GM13976 (cell line): ENCODE data around the gene DCC.

Experiments used
- DNase-seq: peaks from one replicate; pipeline ENCODE4 v3.0.0; 2012; ENCODE audit warnings: low spot score
- in situ Hi-C: fragments of 300-500 bp; cut with MboI; formaldehyde crosslinking; loops from one replicate; pipeline ENCODE4 v1.12.0; 2022; ENCODE audit warnings: low sequenced_read_pairs, mixed read lengths, inconsistent platforms; ENCODE audit not compliant: unreplicated experiment
- TF ChIP-seq, protein P1 (sequence below): IDR thresholded peaks from 2 replicates; pipeline ENCODE4 v1.5.1; 2012; ENCODE audit warnings: borderline replicate concordance, mild to moderate bottlenecking; ENCODE audit not compliant: insufficient read depth; ENCODE audit errors: extremely low read depth, missing control alignments, control extremely low read depth

Gene DCC

DNA sequence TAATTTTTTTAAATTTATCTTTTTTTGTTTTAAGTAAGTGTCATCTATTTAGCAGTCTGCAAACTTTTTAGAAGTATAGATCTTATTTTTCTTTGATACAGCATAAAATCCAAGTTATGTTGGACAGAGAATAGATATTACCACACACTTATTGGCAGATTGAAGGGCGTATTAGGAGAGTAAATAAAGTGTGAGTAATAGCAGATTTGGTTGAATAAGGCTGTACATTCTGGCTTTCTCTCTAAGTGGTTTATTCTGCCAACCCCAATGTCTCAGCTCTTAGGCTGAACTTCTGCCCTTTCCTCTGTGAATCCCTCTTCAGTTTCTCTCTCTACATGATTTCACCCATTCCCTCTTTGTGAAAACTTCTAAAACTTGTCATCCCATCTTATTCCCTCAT lies 651.2 kb downstream of the DCC start:
- no peak for DNase-seq
- in situ Hi-C loops, result no loop called here
- TF ChIP-seq, protein P1, sequence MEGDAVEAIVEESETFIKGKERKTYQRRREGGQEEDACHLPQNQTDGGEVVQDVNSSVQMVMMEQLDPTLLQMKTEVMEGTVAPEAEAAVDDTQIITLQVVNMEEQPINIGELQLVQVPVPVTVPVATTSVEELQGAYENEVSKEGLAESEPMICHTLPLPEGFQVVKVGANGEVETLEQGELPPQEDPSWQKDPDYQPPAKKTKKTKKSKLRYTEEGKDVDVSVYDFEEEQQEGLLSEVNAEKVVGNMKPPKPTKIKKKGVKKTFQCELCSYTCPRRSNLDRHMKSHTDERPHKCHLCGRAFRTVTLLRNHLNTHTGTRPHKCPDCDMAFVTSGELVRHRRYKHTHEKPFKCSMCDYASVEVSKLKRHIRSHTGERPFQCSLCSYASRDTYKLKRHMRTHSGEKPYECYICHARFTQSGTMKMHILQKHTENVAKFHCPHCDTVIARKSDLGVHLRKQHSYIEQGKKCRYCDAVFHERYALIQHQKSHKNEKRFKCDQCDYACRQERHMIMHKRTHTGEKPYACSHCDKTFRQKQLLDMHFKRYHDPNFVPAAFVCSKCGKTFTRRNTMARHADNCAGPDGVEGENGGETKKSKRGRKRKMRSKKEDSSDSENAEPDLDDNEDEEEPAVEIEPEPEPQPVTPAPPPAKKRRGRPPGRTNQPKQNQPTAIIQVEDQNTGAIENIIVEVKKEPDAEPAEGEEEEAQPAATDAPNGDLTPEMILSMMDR, result no peak

DNA sequence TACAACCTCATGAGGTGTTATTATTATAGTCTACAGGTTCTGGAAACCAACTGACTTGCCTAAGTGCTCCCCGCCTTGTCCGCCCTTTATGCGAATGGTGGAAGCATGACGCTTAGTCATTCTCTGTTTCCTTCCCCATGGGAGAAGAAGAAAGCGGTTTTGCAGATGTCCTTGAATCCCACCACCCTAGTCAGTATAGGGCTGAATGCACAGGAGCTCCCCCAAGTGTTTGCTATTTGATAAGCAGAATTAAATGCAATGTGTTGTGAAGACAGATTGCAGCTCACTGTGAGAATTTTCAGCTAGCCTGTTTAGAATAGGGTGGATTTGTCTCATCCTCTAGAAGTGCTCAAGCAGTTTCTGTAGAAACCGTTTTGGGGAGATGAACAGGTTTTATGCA lies 652.0 kb downstream of the DCC start:
- TF ChIP-seq, protein P1, result no peak
- in situ Hi-C loops, result no loop called here
- DNase-seq, result no peak

DNA sequence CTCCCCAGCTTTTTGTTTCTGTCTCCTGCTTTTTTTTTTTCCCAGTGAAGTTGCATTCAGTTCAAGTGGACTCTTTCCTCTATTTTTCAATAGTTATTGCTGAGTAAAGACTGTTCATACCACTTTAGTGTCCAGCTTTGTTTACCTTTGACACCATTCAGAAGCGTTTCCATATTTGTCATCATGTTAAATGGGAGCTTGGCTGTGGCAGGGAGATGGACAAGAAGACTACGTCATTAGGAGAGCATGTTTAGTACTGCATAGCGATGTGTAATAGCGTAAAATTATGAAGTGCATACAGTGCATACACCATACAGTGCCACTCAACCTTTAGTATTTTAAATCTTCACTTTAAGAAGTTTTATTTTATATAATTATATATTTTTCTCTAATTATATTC lies 655.9 kb downstream of the DCC start:
- DNase-seq, result no peak
- TF ChIP-seq, protein P1, result no peak
- in situ Hi-C loops, result no loop called here

DNA sequence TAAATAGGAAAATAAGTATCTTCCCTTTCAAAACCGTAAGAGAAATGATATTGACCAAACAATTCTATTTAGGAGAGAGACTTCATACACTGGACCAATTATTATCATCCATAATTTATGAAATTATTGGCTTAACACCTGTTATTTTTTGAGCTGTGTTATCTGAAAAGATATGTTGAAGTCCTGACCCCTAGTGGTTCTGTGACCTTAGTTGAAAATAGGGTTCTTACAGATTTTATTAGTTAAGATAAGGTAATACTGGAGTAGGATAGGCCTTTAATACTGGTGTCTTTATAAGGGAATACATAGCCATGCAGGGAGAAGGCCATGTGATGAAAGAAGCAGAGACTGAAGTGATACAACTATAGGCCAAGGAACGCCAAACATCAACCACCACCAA lies 659.6 kb downstream of the DCC start:
- DNase-seq, result no peak
- TF ChIP-seq, protein P1, result no peak
- in situ Hi-C loops, result no loop called here

DNA sequence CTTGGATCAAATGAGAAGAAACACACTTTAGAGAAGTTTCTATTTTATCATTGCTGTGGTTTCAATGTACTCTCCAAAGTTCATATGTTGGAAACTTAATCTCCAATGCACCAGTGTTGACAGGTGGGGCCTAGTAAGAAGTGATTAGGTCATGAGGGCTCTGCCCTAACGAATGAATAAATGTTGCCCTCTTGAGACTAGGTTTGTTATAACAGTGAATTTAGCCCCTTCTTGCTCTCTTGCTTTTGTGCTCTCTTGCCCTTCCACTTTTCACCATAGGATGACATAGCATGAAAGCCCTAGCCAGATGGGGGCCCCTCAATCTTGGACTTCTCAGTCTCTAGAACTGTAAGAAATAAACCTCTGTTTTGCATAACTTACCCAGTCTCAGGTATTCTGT lies 664.8 kb downstream of the DCC start:
- in situ Hi-C loops, result no loop called here

DNA sequence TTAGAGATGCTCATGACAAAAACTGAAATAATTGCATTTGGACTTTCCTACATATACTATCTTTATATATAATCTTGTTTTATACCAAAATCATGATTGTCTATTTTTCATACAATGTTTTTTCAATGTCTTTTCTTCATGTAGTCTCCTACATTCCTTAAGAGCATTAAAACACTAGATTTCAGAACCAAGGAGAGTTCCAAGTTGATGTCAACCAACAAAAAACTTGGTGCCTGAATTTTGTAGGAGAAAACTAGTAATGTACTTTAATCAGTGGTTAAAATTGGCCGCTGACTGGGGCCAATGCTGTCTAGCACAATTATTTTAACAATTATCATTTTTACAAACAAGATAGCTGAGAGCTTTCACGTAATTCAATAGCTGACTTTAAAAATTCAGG lies 678.8 kb downstream of the DCC start:
- TF ChIP-seq, protein P1, result no peak
- no peak for DNase-seq
- in situ Hi-C loops, result no loop called here

More for the DNA sequence above, 664.8 kb downstream of the DCC start:
- TF ChIP-seq, protein P1, result no peak
- DNase-seq, result no peak

DNA sequence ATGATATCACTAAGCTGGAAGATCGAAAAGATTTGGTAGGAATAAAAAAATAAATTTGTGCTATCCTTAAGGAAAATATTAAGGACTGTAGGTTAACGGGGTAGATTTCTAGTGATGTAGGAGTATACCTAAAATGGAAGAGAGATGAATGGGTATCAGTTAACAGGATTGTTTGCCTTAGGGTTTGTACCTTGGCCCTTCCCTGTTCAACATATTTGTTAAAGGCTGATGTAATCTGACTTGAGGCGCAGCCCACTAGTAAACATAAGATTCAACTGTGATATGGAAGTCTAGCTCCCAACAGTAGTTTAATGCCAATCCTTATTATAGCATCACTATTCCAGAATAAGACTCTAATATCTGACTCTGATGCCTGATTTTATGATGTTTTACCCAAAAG lies 685.2 kb downstream of the DCC start:
- TF ChIP-seq, protein P1, result no peak
- DNase-seq, result no peak
- in situ Hi-C loops, result no loop called here
